Activated naive CD4-positive, alpha-beta T cell treated with anti-CD3 and anti-CD28 coated beads, Interleukin-2, amount 50 U/mL, for 16 hours (primary cell): Measurements from ENCODE around the gene MAN2C1.
"Not testable (repeated sequence)": the region's sequence is repeated elsewhere in the genome, so short reads cannot be mapped to it uniquely, and the experiment has no call there.

Experiments
- DNase-seq: peaks from one replicate; pipeline ENCODE4 v3.0.0-alpha.2; 2020

The MAN2C1 gene

DNA sequence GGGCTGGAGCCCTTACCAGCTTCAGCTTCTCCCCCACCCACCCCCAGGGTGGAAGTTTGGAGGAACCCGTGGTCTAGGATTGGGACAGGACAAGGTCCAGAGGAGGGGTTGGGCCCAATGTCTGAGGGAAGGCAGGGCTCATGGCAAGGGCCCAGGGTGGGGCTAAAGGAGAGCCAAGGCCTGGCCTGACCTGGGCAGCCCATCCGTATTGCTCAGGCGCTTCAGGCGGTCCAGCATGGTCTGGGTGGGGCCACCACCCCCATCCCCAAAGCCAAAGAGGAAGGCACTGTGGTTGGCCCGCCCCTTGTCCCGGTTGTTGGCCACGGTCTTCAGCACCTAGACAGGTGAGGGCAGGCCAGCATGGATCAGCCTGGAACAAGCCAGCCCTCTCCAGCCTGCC lies 7.6 kb downstream of the MAN2C1 start:
- DNase-seq: no peak

- DNase-seq: no peak
Observed at GRCh38 chr15:75360391-75360790, 8.0 kb downstream of the MAN2C1 start.

DNA sequence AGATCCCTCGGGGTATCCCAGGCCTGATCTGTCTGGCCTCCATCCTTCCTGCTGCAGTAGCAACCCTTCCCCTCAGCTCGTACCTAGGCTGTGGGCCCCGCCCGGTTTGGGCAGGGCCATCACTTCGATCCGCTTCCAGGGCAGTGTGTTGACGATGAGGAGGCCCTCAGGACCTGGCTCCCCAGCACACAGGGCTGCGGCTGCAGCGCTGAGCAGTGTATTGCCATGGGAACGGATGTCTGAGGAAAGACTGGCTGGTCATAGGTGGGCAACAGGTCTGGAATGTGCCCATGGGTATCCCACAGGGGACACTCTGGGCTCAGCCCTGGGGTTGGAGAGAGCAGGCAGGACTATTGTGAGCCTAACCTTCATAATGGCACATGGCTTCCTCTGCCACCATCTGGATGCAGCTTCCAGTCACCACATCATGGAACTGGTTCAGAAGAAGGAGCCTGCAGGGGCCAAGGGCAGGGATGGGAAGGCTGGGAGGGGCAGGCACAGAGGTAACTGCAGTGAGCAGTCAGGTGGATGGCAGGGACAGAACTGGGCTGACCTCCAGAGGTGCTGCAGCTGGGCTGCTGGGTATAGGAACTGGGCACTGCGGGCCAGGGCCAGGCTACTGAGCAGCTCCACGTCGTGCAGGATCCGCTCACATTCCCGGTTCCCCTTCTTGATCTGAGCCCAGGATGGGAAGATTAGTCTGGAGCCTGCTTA lies 8.7 kb downstream of the MAN2C1 start:
- DNase-seq: no peak

GRCh38 chr15:75358771-75359536 lies 9.5 kb downstream of the MAN2C1 start:
- no peak for DNase-seq

DNA sequence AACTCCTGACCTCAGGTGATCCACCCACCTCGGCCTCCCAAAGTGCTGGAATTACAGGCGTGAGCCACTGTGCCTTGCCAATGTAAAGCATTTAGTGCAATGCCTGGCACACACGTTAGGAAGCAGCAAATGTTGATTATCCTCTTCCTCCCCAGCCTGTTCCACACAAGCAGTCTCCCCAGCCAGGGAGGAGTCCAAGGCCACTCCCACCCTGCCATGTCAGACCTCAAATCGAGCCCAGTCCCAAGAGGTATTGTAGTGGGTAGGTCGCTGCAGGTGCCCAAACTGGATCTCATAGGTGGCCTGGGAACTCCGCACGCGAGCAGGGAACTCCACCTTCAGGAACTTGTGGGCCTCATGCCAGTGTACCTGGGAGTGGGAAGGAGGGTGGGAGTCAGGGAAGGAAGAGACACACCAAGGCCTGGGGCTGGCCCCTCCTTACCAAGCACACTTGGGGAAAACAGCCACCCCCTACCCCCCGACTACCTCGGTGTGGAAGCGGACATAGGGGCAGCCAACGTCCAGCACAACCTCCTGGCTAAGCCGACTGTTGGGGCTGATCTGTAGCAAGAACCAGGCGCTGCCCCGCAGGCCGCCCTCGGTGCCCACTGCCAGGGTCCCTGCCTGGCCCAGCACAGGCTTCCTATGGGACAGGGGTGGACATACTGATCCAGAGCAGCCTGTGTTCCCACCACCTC lies 10.3 kb downstream of the MAN2C1 start:
- no peak for DNase-seq

GRCh38 chr15:75356517-75356916 lies 11.9 kb downstream of the MAN2C1 start:
- no peak for DNase-seq

DNA sequence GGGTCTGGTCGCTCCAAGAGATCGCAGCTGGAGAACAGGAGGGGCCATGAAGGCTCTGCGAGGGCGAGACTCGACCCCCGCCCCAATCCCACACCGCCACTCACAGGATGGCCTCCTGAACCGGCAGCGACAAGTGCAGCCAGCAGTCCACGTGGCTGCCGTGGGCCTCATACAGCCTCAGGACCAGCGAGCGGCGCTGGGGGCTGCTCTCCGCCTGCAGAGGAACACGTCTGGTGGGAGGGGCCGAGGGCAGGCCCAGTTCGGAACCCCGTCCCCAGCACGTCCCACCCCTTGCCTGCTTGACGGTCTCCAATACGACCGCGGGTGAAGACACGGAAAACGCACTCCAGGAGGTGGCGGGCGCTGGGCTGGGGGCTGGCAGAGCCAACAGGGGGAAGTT lies 12.4 kb downstream of the MAN2C1 start:
- no peak for DNase-seq

- DNase-seq: no peak
Observed at GRCh38 chr15:75355369-75355768, 13.0 kb downstream of the MAN2C1 start.

DNA sequence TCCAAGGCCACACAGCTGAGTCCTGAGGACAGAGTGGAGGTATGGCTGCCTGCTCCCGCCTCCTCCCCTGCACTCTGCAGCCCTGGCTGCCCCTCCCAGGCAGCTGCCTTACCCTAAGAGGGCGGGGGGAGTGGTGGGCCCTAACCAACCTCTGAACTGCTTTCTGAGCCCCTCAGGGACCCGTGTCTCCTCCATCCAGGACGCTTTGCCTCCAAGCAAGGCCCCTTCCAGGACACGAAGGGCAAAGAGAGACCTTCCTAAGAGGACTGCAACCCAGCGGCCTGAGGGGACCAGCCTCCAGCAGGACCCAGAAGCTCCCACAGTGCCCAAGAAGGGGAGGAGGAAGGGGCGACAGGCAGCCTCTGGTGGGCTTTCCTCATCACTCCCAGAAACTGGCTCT lies 14.0 kb downstream of the MAN2C1 start:
- DNase-seq: no peak

GRCh38 chr15:75353604-75354003 lies 14.8 kb downstream of the MAN2C1 start:
- no peak for DNase-seq

GRCh38 chr15:75352186-75353080 lies 16.0 kb downstream of the MAN2C1 start:
- DNase-seq: no peak

DNA sequence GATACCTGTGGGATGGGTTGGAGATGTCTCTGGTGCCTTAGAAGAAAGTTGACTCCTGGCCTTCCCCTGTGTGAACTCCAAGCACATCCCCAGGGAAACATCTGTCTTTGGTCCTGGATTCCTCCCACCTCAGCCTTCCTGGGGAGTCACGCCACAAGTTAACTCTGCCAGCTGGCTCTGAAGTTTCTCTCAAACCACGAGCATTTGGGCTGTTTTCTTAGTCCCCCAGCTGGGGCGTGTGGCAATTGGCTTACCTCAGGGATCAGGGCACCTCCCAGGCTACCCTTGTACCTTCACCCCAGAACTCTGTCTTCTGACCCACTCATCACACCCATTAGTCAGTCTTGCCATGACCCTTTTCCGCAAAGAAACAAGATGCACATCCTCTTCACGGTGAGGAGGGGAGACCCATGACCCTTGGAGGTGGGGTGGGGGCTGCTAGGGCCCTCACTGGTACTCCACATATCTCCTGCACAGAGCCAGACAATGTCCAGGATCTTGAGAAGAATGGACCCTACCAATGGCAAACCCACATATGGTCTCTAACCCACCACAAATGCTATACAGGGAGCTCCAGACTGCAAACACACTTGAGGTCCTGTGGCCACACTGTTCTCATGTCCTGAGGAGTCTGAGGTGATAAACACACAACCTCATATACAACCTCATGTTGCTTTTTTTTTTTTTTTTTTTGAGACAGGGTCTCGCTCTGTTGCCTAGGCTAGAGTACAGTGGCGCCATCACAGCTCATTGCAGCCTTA lies 17.6 kb downstream of the MAN2C1 start:
- no peak for DNase-seq

DNA sequence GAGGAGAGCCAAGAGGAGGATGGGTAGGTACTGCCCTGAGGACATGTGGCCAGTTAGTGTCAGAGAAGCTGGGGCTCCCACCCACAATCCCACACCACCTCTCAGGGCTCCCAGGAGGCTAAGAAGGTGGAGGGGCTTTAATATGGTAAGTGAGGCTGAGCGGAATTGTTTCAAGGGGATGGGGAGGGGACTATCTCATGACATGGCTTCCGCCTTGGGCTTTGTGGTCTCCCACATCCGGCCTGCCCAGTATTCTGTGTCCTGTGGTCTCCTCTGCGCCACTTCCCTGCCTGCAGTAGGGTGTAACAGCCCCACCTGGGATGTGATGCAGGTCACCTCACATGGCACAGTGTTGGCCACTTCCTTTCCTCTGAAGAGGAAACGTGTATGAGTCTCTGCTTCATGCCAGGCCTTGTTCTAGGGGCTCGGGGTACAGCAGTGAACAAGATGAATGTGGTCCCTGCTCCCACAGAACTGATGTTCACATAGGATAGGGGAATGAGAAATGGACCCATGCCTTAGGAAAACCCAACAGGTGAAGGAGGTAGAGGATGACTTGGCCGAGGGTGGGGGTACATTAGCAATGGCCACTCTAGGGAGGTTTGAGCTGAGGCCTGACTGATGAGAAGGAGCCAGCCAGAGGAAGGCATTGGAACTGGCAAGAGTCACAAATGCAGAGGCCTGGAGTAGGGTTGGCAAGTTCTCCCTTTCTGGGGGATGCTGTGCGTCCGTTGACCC lies 18.4 kb downstream of the MAN2C1 start:
- DNase-seq: peak; percentile 32

DNA sequence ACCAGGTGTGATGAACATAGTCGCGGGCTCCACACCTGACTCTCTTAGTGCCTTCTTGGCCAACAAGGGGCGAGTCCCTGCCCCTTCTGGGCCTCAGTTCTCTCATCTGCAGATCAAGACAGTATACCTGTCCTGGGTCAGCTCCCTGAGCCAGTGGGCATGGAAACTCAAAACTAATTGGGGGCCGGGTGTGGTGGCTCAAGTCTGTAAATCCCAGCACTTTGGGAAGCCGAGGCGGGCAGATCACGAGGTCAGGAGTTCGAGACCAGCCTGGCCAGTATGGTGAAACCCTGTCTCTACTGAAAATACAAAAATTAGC lies 19.1 kb downstream of the MAN2C1 start:
- not testable (repeated sequence) for DNase-seq

- no peak for DNase-seq
Observed at GRCh38 chr15:75348562-75349350, 19.7 kb downstream of the MAN2C1 start.

GRCh38 chr15:75348034-75348561 lies 20.3 kb downstream of the MAN2C1 start:
- DNase-seq: no peak

- DNase-seq: peak; percentile 61
Observed at GRCh38 chr15:75347222-75348033, 21.0 kb downstream of the MAN2C1 start.

DNA sequence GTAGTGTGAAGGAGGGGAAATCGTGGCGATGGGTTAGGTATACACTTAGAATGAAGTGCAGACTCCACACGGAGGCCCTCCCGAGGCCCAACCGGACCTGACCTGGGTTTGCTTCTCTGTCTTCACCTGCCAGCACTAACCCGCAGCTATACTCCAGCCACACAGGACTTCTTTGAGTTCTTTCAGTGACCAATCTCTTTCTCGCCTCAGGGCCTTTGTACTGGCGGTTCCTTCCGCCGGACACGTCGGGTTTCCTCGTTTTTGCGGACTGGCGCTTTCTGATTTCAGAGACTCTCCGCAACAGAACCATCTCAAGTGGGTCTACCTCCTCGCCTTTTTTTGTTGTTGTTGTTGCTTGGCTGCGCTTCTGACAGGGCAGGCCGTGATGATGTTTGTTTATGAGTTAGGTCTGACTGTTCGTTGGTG lies 21.6 kb downstream of the MAN2C1 start, which contains the start of gene NEIL1:
Gene NEIL1, plus strand, starts transcription at position 244 of the 426 bp plus-strand sequence. CDS start 1,867 bp downstream, outside the sequence.
- DNase-seq: no peak

GRCh38 chr15:75343953-75344352 lies 24.5 kb downstream of the MAN2C1 start:
- DNase-seq: not testable (repeated sequence)
